ENCODE data around the gene GNPTG.

Gene GNPTG

GRCh38 chr16:1398826-1399581 is 47.3 kb downstream of the GNPTG start:
- no peak for DNase-seq

- no peak for DNase-seq
Measured at GRCh38 chr16:1401061-1401757, 49.5 kb downstream of the GNPTG start.

GRCh38 chr16:1401758-1402154 is 50.0 kb downstream of the GNPTG start:
- DNase-seq = no peak

- DNase-seq = no peak
Measured at GRCh38 chr16:1403036-1403435, 51.3 kb downstream of the GNPTG start.

- no peak for DNase-seq
Measured at GRCh38 chr16:1403733-1404132, 52.0 kb downstream of the GNPTG start.

GRCh38 chr16:1407753-1408152 is 56.0 kb downstream of the GNPTG start:
- no peak for DNase-seq

GRCh38 chr16:1408171-1408837 is 56.6 kb downstream of the GNPTG start:
- peak; percentile 94 for DNase-seq

GRCh38 chr16:1412847-1413246 is 61.1 kb downstream of the GNPTG start:
- DNase-seq = no peak
